RPMI7951 (cell line): Measurements from ENCODE around the gene GPC6. TPM values are rescaled to one million over a fixed set of nuclear protein-coding genes. Genes with fewer than 3 reads are reported as not detected.

ENCODE experiments used
- DNase-seq: peaks from one replicate; pipeline ENCODE4 v3.0.0-alpha.2; 2012; ENCODE audit warnings: low read depth
- total RNA-seq: library from RNA; depleted of rRNA; stranded (reverse); fragments of >200 nt; shearing (Covaris generic); gene quantifications from 2 replicates; pipeline ENCODE4 v1.2.3, GENCODE V29; 2014

Gene GPC6
- total RNA-seq, 1 experiment from 2014 or later: under 0.01 TPM

- no peak for DNase-seq
These were observed 942.3 kb downstream of the GPC6 start for GRCh38 chr13:94168783-94169453.

- no peak for DNase-seq
These were observed 943.0 kb downstream of the GPC6 start for GRCh38 chr13:94169454-94170144.

GRCh38 chr13:94170145-94170571 is 943.6 kb downstream of the GPC6 start:
- no peak for DNase-seq

GRCh38 chr13:94172416-94172815 is 945.8 kb downstream of the GPC6 start:
- no peak for DNase-seq

- DNase-seq: no peak
These were observed 946.8 kb downstream of the GPC6 start for GRCh38 chr13:94173312-94173854.

- no peak for DNase-seq
These were observed 947.4 kb downstream of the GPC6 start for GRCh38 chr13:94174009-94174408.

GRCh38 chr13:94175076-94175475 is 948.5 kb downstream of the GPC6 start:
- DNase-seq: no peak

GRCh38 chr13:94176561-94176960 is 950.0 kb downstream of the GPC6 start:
- DNase-seq: no peak

- DNase-seq: no peak
These were observed 950.4 kb downstream of the GPC6 start for GRCh38 chr13:94177041-94177440.

- no peak for DNase-seq
These were observed 952.1 kb downstream of the GPC6 start for GRCh38 chr13:94178625-94179244.

- DNase-seq: no peak
These were observed 955.0 kb downstream of the GPC6 start for GRCh38 chr13:94181461-94182107.

- no peak for DNase-seq
These were observed 955.7 kb downstream of the GPC6 start for GRCh38 chr13:94182185-94182761.

- DNase-seq: no peak
These were observed 959.9 kb downstream of the GPC6 start for GRCh38 chr13:94186470-94186869.

- DNase-seq: no peak
These were observed 961.7 kb downstream of the GPC6 start for GRCh38 chr13:94188201-94188854.

- DNase-seq: peak; percentile 9
These were observed 965.9 kb downstream of the GPC6 start for GRCh38 chr13:94192431-94192975.

- DNase-seq: peak; percentile 80
These were observed 969.1 kb downstream of the GPC6 start for GRCh38 chr13:94195715-94196114.

- no peak for DNase-seq
These were observed 969.8 kb downstream of the GPC6 start for GRCh38 chr13:94196413-94196812.

- peak; percentile 63 for DNase-seq
These were observed 972.1 kb downstream of the GPC6 start for GRCh38 chr13:94198681-94199080.

- DNase-seq: no peak
These were observed 972.5 kb downstream of the GPC6 start for GRCh38 chr13:94199135-94199534.

- no peak for DNase-seq
These were observed 974.4 kb downstream of the GPC6 start for GRCh38 chr13:94201022-94201421.

GRCh38 chr13:94204163-94204562 is 977.6 kb downstream of the GPC6 start:
- DNase-seq: no peak
